Ishikawa (cell line): ENCODE results near the gene CHN1.

Experiments
- CEBPB ChIP-seq: IDR thresholded peaks from 2 replicates; pipeline ENCODE4 v1.6.1; 2012
- CREB1 ChIP-seq: IDR thresholded peaks from 2 replicates; pipeline ENCODE4 v1.6.1; 2012; ENCODE audit warnings: low read depth
- EGR1 ChIP-seq: IDR thresholded peaks from 2 replicates; pipeline ENCODE4 v1.6.1; 2012
- EP300 ChIP-seq: IDR thresholded peaks from 2 replicates; pipeline ENCODE4 v1.6.1; 2012; ENCODE audit warnings: borderline replicate concordance
- FOXM1 ChIP-seq: IDR thresholded peaks from 2 replicates; pipeline ENCODE4 v1.6.1; 2012; ENCODE audit warnings: low read depth, borderline replicate concordance
- RAD21 ChIP-seq: IDR thresholded peaks from 2 replicates; pipeline ENCODE4 v1.6.1; 2012; ENCODE audit warnings: low read depth
- TAF1 ChIP-seq: IDR thresholded peaks from 2 replicates; pipeline ENCODE4 v1.6.1; 2012; ENCODE audit warnings: low read depth, mild to moderate bottlenecking
- TCF12 ChIP-seq: IDR thresholded peaks from 2 replicates; pipeline ENCODE4 v1.6.1; 2012; ENCODE audit warnings: low read depth
- TEAD4 ChIP-seq: IDR thresholded peaks from 2 replicates; pipeline ENCODE4 v1.6.1; 2012
- YY1 ChIP-seq: IDR thresholded peaks from 2 replicates; pipeline ENCODE4 v1.6.1; 2012; ENCODE audit warnings: low read depth
- ZBTB7A ChIP-seq: IDR thresholded peaks from 2 replicates; pipeline ENCODE4 v1.6.1; 2012; ENCODE audit warnings: low read depth
- TF ChIP-seq, protein P1 (sequence below): IDR thresholded peaks from 2 replicates; pipeline ENCODE4 v1.6.1; 2012
- TF ChIP-seq, protein P2 (sequence below): IDR thresholded peaks from 2 replicates; pipeline ENCODE4 v1.6.1; 2012
- TF ChIP-seq, protein P3 (sequence below): IDR thresholded peaks from 2 replicates; pipeline ENCODE4 v1.6.1; 2012; ENCODE audit warnings: low read depth, mild to moderate bottlenecking

CHN1 gene

DNA sequence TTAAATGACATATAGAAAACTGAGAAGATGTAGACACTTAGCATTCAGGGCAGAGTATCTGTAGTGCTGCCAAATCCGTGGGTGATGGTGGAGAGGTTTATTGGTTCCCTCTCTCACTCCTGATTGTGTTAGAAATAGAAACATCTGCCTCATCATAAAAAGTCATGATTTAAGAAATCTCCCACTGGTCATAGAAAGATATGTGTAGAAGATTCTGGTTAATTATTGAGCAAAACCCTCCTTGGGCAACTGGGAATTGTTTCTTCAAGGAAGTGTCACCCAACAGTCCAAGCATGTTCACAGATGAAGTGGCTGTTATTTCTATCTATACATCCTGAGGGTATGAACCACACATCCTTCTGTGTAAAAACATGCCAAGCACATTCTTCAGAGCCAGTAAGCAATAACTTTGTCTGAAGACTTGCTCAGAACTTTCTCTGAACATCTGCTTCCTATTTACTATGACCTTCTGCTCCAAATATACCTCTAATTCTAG is 207.4 kb downstream of the CHN1 start:
- TF ChIP-seq YY1 (no peak), RAD21 (no peak), CREB1 (no peak), CEBPB (no peak), TCF12 (no peak), TAF1 (no peak), ZBTB7A (no peak), FOXM1 (no peak), TEAD4 (no peak)
- TF ChIP-seq, protein P1, sequence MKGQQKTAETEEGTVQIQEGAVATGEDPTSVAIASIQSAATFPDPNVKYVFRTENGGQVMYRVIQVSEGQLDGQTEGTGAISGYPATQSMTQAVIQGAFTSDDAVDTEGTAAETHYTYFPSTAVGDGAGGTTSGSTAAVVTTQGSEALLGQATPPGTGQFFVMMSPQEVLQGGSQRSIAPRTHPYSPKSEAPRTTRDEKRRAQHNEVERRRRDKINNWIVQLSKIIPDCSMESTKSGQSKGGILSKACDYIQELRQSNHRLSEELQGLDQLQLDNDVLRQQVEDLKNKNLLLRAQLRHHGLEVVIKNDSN = no peak
- TF ChIP-seq, protein P2, sequence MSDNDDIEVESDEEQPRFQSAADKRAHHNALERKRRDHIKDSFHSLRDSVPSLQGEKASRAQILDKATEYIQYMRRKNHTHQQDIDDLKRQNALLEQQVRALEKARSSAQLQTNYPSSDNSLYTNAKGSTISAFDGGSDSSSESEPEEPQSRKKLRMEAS = no peak

DNA sequence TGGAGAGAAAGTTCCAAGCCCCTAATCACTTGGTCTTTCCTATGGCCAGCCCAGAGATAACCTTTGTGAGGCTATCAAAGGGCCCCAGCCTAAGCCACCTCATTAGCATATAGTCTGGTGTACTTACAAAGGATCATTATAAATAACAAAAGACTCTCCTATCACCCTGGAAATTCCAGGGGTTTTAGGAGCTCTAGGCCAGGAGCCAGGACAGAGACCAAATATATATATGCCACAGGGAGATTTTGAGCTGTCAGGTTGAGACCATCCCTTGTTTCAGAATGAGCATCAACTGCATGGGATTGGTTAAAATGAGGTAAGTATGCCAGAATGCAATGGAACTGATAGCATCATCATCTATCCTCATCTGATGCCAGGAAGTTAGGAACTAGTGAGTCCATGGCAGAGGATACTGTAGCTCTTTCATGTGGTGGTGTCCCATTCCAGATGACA is 208.8 kb downstream of the CHN1 start:
- TF ChIP-seq TCF12 (no peak), CREB1 (no peak), FOXM1 (no peak), EGR1 (no peak), CEBPB (no peak)
- TF ChIP-seq, protein P3, sequence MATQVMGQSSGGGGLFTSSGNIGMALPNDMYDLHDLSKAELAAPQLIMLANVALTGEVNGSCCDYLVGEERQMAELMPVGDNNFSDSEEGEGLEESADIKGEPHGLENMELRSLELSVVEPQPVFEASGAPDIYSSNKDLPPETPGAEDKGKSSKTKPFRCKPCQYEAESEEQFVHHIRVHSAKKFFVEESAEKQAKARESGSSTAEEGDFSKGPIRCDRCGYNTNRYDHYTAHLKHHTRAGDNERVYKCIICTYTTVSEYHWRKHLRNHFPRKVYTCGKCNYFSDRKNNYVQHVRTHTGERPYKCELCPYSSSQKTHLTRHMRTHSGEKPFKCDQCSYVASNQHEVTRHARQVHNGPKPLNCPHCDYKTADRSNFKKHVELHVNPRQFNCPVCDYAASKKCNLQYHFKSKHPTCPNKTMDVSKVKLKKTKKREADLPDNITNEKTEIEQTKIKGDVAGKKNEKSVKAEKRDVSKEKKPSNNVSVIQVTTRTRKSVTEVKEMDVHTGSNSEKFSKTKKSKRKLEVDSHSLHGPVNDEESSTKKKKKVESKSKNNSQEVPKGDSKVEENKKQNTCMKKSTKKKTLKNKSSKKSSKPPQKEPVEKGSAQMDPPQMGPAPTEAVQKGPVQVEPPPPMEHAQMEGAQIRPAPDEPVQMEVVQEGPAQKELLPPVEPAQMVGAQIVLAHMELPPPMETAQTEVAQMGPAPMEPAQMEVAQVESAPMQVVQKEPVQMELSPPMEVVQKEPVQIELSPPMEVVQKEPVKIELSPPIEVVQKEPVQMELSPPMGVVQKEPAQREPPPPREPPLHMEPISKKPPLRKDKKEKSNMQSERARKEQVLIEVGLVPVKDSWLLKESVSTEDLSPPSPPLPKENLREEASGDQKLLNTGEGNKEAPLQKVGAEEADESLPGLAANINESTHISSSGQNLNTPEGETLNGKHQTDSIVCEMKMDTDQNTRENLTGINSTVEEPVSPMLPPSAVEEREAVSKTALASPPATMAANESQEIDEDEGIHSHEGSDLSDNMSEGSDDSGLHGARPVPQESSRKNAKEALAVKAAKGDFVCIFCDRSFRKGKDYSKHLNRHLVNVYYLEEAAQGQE = no peak

DNA sequence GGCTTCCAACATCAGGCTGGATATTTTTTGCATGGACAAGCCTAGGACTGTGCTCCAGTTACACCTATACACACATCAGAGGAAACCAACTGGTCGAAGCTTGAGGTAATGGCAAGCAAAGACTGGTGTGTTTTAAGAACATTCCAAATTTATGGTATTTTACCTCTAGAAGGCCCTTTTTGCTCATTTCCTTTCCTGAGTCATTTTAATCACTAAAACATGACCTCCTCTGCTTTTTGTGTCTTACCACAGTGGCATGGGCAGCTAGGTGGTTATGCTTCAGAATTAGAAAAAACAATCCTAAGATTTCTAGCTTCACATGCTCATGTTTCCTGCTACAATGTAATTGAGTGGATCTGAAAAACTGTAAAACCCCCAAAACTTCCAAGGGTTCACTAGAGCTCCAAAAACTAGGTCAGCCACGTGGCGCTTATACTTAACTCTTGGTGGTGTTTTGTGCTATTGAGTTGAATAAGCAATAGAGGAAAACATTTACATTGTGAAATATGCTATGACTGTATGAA is 210.3 kb downstream of the CHN1 start:
- TF ChIP-seq RAD21 (no peak), CREB1 (no peak), EP300 (no peak), ZBTB7A (no peak), TAF1 (no peak), FOXM1 (no peak), EGR1 (no peak), TCF12 (no peak), CEBPB (no peak)
- TF ChIP-seq, protein P3 = no peak
- TF ChIP-seq, protein P1 = no peak
- TF ChIP-seq, protein P2 = no peak

DNA sequence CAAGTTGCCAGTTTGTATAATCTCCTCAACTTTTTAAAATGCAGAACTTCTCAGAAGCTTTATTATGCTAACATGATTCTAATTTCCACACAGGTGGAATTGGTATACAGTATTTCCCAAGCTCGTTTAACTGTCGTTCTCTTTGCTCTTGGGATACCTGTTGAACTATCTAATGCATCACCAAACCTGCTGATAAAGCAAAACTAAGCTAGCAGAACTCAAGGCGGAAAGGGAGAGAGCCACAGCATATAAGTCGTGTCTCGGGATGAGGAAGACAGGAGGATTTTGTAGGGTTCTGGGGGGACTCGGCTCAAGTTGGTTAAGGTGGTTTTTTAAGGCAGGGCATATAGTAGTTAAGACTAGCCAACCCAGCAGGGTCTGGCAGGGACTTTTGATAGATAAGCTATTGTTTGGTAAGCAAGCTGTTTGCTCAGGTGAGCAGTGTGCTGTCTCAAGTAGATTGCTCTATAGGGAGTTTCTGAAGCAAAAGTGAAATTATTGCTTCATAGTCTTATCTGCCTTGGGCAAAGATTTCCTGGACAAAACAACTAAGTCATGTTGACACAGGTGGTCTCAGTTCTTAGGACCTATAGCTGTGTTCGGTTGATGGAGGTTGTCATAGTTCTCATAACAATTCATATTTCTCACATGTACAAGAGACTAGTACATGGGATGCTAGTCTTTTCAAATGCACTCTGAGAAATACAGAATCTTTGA is 212.7 kb downstream of the CHN1 start:
- TF ChIP-seq EGR1 = no peak
- no peak for TF ChIP-seq YY1
- no peak for TF ChIP-seq EP300
- no peak for TF ChIP-seq RAD21
- TF ChIP-seq CEBPB = no peak
- TF ChIP-seq, protein P3 = no peak
